ENCODE measurements around the gene LETMD1. TPM values are rescaled to one million over a fixed set of nuclear protein-coding genes. Genes with fewer than 3 reads are reported as not detected.

LETMD1 gene
- polyA plus RNA-seq, 2 of the 4 experiments (the other 2 are of a cell fraction), result 29.6 to 72.9 TPM

DNA sequence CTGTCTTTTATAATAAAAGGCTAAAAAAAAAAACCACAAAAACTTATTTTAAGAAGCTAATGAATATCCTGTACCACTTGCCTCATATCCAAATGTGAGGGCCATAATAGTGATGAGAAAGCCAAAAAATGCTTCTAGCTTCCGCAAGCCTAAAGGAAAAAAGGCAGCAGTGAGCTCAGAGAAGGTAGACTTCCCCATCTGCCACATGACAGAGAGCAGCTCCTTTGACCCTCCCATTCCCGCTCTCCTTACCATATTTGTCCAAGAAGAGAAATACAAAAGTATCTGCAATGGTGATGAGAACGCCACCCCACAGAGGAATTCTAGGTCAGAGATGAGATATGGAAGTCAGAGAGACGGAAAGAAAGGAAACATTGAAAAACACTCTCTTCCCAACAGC lies 49.0 kb upstream of the LETMD1 start:
- Histone ChIP-seq H3K9me3 (no peaks in the 10 kb centered on the region), H3K27ac (no peak overlapping the region), H3K4me1 (peaks cover 8% of the 10 kb centered on the region; the same call in 2 of the 3 replicates), H3K4me2 (no peak overlapping the region), H3K4me3 (no peak overlapping the region)
- ChIA-PET POLR2A (no interaction called here), CTCF (interaction anchor here (0.8 to 1.9 kb wide), 2 partner anchors 10 to 234 kb away, joined by 4 to 5 read pairs; no protein-coding TSS in a partner anchor)
- TF ChIP-seq FOXS1 (CRISPR knock-in tag; IDR thresholded peaks at IDR 0.05) (no peak), MAZ (IDR thresholded peaks at IDR 0.05; ENCODE audit: borderline replicate concordance, low read depth, low read length) (no peak), NR3C1 (IDR thresholded peaks at IDR 0.05) (no peak), RAD21 (conservative IDR thresholded peaks at IDR 0.05 in 1 of 2, IDR thresholded peaks at IDR 0.05 in 1 of 2) (no peak), PHF8 (IDR thresholded peaks at IDR 0.05; ENCODE audit: borderline replicate concordance, low read depth) (no peak), CHD4 (IDR thresholded peaks at IDR 0.05; ENCODE audit: borderline replicate concordance) (no peak), HEYL (CRISPR knock-in tag; IDR thresholded peaks at IDR 0.05) (no peak), MAFK (IDR thresholded peaks at IDR 0.05; ENCODE audit: partially characterized antibody) (no peak), KDM1A (IDR thresholded peaks at IDR 0.05; ENCODE audit: low read depth) (no peak)
- WGBS (ENCODE audit: missing lambda C conversion rate), result 95% methylated on average over 4 of the region's 4 CpGs
- DNase-seq (ENCODE audit: low read depth in 1 of 2, low spot score in 1 of 2) (no peak), ATAC-seq (no peak), FAIRE-seq (no peak)

DNA sequence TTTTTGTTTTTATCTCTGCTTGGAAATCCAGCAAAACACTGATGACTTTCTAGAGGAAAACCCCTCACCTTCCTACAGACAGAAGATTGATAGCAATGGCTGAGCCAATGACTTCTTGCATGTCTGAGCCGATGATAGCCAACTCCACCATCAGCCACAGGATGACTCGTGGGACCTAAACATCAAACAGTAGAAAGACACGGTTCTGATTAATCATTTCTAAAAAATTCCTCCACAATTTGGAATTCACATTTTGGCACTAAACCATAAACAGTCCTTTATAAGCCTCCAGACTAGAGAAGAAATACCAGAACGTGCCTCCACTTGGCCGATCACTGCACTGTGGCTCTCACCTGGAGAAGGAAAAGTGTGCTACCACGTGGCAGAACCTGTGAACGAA lies 47.9 kb upstream of the LETMD1 start:
- H3K4me3 ChIP-seq, result no peak overlapping the region
- 59% methylated on average over 7 of the region's 7 CpGs for WGBS (ENCODE audit: missing lambda C conversion rate)
- ATAC-seq, result peak in 1 of 2 experiments; percentile 39; a peak in 1 of 6 replicates
- TF ChIP-seq, protein P1, sequence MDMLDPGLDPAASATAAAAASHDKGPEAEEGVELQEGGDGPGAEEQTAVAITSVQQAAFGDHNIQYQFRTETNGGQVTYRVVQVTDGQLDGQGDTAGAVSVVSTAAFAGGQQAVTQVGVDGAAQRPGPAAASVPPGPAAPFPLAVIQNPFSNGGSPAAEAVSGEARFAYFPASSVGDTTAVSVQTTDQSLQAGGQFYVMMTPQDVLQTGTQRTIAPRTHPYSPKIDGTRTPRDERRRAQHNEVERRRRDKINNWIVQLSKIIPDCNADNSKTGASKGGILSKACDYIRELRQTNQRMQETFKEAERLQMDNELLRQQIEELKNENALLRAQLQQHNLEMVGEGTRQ (IDR thresholded peaks at IDR 0.05), result no peak
- TF ChIP-seq RAD21 (conservative IDR thresholded peaks at IDR 0.05 in 1 of 2, IDR thresholded peaks at IDR 0.05 in 1 of 2) (no peak), TFCP2L1 (CRISPR knock-in tag; IDR thresholded peaks at IDR 0.05) (no peak), RFX5 (IDR thresholded peaks at IDR 0.05) (no peak), EP300 (IDR thresholded peaks at IDR 0.05) (no peak), JUNB (IDR thresholded peaks at IDR 0.05) (no peak)
- ChIA-PET CTCF (no interaction called here), POLR2A (interaction anchor here (0.7 kb wide), 1 partner anchor 1881 kb away, joined by 3 read pairs; no protein-coding TSS in a partner anchor)
- peaks cover 8% of the 10 kb centered on the region; the same call in 2 of the 3 replicates for H3K4me1 ChIP-seq
- H3K4me2 ChIP-seq, result no peak overlapping the region
- no peaks in the 10 kb centered on the region for H3K9me3 ChIP-seq
- peak in 1 of 2 experiments; percentile 33 for DNase-seq (ENCODE audit: low read depth in 1 of 2, low spot score in 1 of 2)
- no peak overlapping the region for H3K27ac ChIP-seq
- FAIRE-seq, result no peak

DNA sequence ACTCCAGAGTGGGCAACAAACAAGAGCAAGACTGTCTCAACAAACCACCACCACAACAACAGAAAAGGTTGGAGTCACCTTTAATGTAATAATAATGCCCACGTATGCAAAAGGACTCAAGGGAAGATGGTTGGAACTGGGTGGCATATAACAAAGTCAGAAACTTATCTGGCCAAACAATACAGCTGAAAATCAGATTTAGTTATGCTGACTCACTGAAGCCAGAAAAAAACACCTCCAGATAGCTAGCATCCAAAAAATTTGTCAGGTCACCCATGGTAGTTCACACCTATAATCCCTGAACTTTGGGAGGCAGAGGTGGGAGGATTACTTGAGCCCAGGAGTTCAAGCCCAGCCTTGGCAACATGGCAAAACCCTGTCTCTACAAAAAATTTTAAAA lies 46.3 kb upstream of the LETMD1 start:
- TF ChIP-seq FOSL2 (IDR thresholded peaks at IDR 0.05) (no peak), FOSL2 (CRISPR knock-in tag; IDR thresholded peaks at IDR 0.05) (no peak), RCOR1 (IDR thresholded peaks at IDR 0.05; ENCODE audit: low read depth, low read length) (no peak), ZFP36 (IDR thresholded peaks at IDR 0.05; ENCODE audit: borderline replicate concordance, partially characterized antibody) (no peak), HEYL (CRISPR knock-in tag; IDR thresholded peaks at IDR 0.05) (no peak), RAD21 (conservative IDR thresholded peaks at IDR 0.05 in 1 of 2, IDR thresholded peaks at IDR 0.05 in 1 of 2) (no peak), ZSCAN20 (CRISPR knock-in tag; IDR thresholded peaks at IDR 0.05) (no peak), PHF8 (IDR thresholded peaks at IDR 0.05; ENCODE audit: borderline replicate concordance, low read depth) (no peak), CHD2 (IDR thresholded peaks at IDR 0.05; ENCODE audit: low read length, partially characterized antibody) (no peak), NPAS2 (CRISPR knock-in tag; IDR thresholded peaks at IDR 0.05; ENCODE audit: borderline replicate concordance) (no peak), MYC (IDR thresholded peaks at IDR 0.05; ENCODE audit: borderline replicate concordance, low read length) (no peak), POLR2A (IDR thresholded peaks at IDR 0.05; ENCODE audit: low read length) (no peak), MAZ (IDR thresholded peaks at IDR 0.05; ENCODE audit: borderline replicate concordance, low read depth, low read length) (no peak), CBX8 (IDR thresholded peaks at IDR 0.05) (no peak), KDM5A (IDR thresholded peaks at IDR 0.05) (no peak), CHD4 (IDR thresholded peaks at IDR 0.05; ENCODE audit: borderline replicate concordance) (no peak), EHF (CRISPR knock-in tag; IDR thresholded peaks at IDR 0.05) (no peak)
- TF ChIP-seq, protein P2, sequence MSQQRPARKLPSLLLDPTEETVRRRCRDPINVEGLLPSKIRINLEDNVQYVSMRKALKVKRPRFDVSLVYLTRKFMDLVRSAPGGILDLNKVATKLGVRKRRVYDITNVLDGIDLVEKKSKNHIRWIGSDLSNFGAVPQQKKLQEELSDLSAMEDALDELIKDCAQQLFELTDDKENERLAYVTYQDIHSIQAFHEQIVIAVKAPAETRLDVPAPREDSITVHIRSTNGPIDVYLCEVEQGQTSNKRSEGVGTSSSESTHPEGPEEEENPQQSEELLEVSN (IDR thresholded peaks at IDR 0.05; ENCODE audit: borderline replicate concordance, low read depth), result no peak
- TF ChIP-seq, protein P3, sequence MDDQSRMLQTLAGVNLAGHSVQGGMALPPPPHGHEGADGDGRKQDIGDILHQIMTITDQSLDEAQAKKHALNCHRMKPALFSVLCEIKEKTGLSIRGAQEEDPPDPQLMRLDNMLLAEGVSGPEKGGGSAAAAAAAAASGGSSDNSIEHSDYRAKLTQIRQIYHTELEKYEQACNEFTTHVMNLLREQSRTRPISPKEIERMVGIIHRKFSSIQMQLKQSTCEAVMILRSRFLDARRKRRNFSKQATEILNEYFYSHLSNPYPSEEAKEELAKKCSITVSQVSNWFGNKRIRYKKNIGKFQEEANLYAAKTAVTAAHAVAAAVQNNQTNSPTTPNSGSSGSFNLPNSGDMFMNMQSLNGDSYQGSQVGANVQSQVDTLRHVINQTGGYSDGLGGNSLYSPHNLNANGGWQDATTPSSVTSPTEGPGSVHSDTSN (IDR thresholded peaks at IDR 0.05), result no peak
- TF ChIP-seq, protein P4, sequence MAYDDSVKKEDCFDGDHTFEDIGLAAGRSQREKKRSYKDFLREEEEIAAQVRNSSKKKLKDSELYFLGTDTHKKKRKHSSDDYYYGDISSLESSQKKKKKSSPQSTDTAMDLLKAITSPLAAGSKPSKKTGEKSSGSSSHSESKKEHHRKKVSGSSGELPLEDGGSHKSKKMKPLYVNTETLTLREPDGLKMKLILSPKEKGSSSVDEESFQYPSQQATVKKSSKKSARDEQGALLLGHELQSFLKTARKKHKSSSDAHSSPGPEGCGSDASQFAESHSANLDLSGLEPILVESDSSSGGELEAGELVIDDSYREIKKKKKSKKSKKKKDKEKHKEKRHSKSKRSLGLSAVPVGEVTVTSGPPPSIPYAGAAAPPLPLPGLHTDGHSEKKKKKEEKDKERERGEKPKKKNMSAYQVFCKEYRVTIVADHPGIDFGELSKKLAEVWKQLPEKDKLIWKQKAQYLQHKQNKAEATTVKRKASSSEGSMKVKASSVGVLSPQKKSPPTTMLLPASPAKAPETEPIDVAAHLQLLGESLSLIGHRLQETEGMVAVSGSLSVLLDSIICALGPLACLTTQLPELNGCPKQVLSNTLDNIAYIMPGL (CRISPR knock-in tag; IDR thresholded peaks at IDR 0.05; ENCODE audit: borderline replicate concordance), result no peak
- TF ChIP-seq, protein P5, sequence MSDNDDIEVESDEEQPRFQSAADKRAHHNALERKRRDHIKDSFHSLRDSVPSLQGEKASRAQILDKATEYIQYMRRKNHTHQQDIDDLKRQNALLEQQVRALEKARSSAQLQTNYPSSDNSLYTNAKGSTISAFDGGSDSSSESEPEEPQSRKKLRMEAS (IDR thresholded peaks at IDR 0.05), result no peak
- 97% methylated on average over 1 of the region's 1 CpG for WGBS (ENCODE audit: missing lambda C conversion rate)
- POLR2A ChIA-PET, result no interaction called here
- CTCF ChIA-PET, result interaction anchor here (1.3 to 2.1 kb wide), 2 partner anchors 10 to 237 kb away, joined by 3 to 5 read pairs; no protein-coding TSS in a partner anchor
- DNase-seq (ENCODE audit: low read depth in 1 of 2, low spot score in 1 of 2) (no peak), FAIRE-seq (no peak), ATAC-seq (no peak)
- Histone ChIP-seq H3K9me3 (no peaks in the 10 kb centered on the region), H3K4me3 (no peak overlapping the region), H3K4me1 (peaks cover 8% of the 10 kb centered on the region; the same call in 2 of the 3 replicates), H3K27ac (no peak overlapping the region), H3K4me2 (no peak overlapping the region)
